GM19099 (cell line): ENCODE data around the gene UBALD1.

Experiments used
- POLR2A ChIP-seq: IDR thresholded peaks from 3 replicates; pipeline ENCODE4 v1.6.1; 2011; ENCODE audit warnings: low read depth; ENCODE audit not compliant: insufficient read length; ENCODE audit errors: extremely low read depth

Gene UBALD1

GRCh38 chr16:4614571-4615383, at the start of gene UBALD1:
UBALD1 (minus strand) TSS chr16:4614888; CDS start chr16:4614797, 91 bp downstream.
- peak; percentile 76 for TF ChIP-seq POLR2A

- TF ChIP-seq POLR2A: no peak
These were observed 49.2 kb upstream of the UBALD1 start for GRCh38 chr16:4663777-4664465.

GRCh38 chr16:4663465-4663776, 48.7 kb upstream of the UBALD1 start:
- TF ChIP-seq POLR2A: no peak

GRCh38 chr16:4661661-4662060, 47.0 kb upstream of the UBALD1 start:
- TF ChIP-seq POLR2A: no peak

- no peak for TF ChIP-seq POLR2A
These were observed 45.8 kb upstream of the UBALD1 start for GRCh38 chr16:4660454-4661007.

GRCh38 chr16:4659363-4660353, 45.0 kb upstream of the UBALD1 start:
- TF ChIP-seq POLR2A: no peak

GRCh38 chr16:4656695-4657686, 42.3 kb upstream of the UBALD1 start:
- no peak for TF ChIP-seq POLR2A

- TF ChIP-seq POLR2A: no peak
These were observed 41.5 kb upstream of the UBALD1 start for GRCh38 chr16:4656221-4656620.

- TF ChIP-seq POLR2A: no peak
These were observed 41.1 kb upstream of the UBALD1 start for GRCh38 chr16:4655801-4656200.

- no peak for TF ChIP-seq POLR2A
These were observed 40.4 kb upstream of the UBALD1 start for GRCh38 chr16:4654964-4655590.

- no peak for TF ChIP-seq POLR2A
These were observed 39.6 kb upstream of the UBALD1 start for GRCh38 chr16:4654011-4654963.

GRCh38 chr16:4652561-4652960, 37.9 kb upstream of the UBALD1 start:
- TF ChIP-seq POLR2A: no peak
